Peyer's patch (tissue), 4 donors: ENCODE data around the gene MCF2.

Experiments
- POLR2A ChIP-seq, 2 donors: fragments of 450-650 bp; IDR thresholded peaks; one replicate each; pipeline ENCODE4 v1.5.1; 2017; ENCODE audit warnings: antibody characterized with exemption in 2 of 2, mild to moderate bottlenecking in 2 of 2, moderate library complexity in 2 of 2
- TF ChIP-seq, protein P1 (sequence below), 6 experiments: fragments of 450-650 bp in 4 of 6; fragments of 200-600 bp in 2 of 6; sonication (generic) in 1 of 6; IDR thresholded peaks; one replicate each; pipeline ENCODE4 v1.5.1; 2017 to 2019; ENCODE audit warnings: antibody characterized with exemption in 6 of 6, mild to moderate bottlenecking in 3 of 6, moderate library complexity in 1 of 6

DNA sequence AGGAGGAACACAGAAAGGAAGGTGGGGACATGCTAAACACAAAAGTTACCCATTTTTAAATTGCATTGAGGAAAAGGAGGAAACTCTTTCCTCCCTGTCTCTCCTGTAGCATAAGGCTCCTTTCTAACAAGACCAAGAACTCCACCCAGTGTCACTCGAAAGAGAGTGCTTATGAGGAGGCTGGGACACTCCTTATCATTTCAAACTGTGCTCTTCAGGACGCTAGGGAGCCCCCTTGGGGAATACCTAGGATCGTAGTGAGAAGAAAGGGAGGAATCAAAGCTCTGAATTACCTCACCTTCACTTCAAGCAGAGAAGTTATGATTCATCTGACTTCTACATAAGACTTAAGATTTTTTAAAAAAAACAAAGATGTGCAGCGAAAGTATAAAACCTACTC lies 111.9 kb downstream of the MCF2 start:
- TF ChIP-seq, protein P1, sequence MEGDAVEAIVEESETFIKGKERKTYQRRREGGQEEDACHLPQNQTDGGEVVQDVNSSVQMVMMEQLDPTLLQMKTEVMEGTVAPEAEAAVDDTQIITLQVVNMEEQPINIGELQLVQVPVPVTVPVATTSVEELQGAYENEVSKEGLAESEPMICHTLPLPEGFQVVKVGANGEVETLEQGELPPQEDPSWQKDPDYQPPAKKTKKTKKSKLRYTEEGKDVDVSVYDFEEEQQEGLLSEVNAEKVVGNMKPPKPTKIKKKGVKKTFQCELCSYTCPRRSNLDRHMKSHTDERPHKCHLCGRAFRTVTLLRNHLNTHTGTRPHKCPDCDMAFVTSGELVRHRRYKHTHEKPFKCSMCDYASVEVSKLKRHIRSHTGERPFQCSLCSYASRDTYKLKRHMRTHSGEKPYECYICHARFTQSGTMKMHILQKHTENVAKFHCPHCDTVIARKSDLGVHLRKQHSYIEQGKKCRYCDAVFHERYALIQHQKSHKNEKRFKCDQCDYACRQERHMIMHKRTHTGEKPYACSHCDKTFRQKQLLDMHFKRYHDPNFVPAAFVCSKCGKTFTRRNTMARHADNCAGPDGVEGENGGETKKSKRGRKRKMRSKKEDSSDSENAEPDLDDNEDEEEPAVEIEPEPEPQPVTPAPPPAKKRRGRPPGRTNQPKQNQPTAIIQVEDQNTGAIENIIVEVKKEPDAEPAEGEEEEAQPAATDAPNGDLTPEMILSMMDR (IDR thresholded peaks at IDR 0.05): no peak
- no peak for TF ChIP-seq POLR2A (IDR thresholded peaks at IDR 0.05)
